ENCODE results near the gene FEM1B. TPM values are rescaled to one million over a fixed set of nuclear protein-coding genes. Genes with fewer than 3 reads are reported as not detected.

FEM1B gene
- total RNA-seq, 1 donor from 2014 or later = 49.4 TPM

- Mint-ChIP-seq H3K4me3 (no peak overlapping the region), H3K9me3 (no peaks in the 10 kb centered on the region), H3K4me1 (ENCODE audit: low read depth) (no peaks in the 10 kb centered on the region), H3K27me3 (ENCODE audit: insufficient read depth) (peaks cover 48% of the 10 kb centered on the region), H3K27ac (no peak overlapping the region), H3K36me3 (ENCODE audit: low read depth) (no peaks in the 10 kb centered on the region)
- no peak for DNase-seq (ENCODE audit: low spot score)
- intact Hi-C loops (cut with micrococcal nuclease) = no loop called here
Observed at GRCh38 chr15:68265081-68265480, 12.5 kb upstream of the FEM1B start.

GRCh38 chr15:68265674-68266073 lies 11.9 kb upstream of the FEM1B start:
- Mint-ChIP-seq H3K27me3 (ENCODE audit: insufficient read depth) (peaks cover 51% of the 10 kb centered on the region), H3K4me3 (no peak overlapping the region), H3K36me3 (ENCODE audit: low read depth) (no peaks in the 10 kb centered on the region), H3K4me1 (ENCODE audit: low read depth) (no peaks in the 10 kb centered on the region), H3K9me3 (no peaks in the 10 kb centered on the region), H3K27ac (no peak overlapping the region)
- no peak for DNase-seq (ENCODE audit: low spot score)
- intact Hi-C loops (cut with micrococcal nuclease) = no loop called here

- intact Hi-C loops (cut with micrococcal nuclease) = no loop called here
- peaks cover 6% of the 10 kb centered on the region for H3K4me1 Mint-ChIP-seq (ENCODE audit: low read depth)
- peaks cover 48% of the 10 kb centered on the region for H3K27me3 Mint-ChIP-seq (ENCODE audit: insufficient read depth)
- no peaks in the 10 kb centered on the region for H3K36me3 Mint-ChIP-seq (ENCODE audit: low read depth)
- DNase-seq (ENCODE audit: low spot score) = no peak
- no peaks in the 10 kb centered on the region for H3K9me3 Mint-ChIP-seq
- H3K27ac Mint-ChIP-seq = no peak overlapping the region
- H3K4me3 Mint-ChIP-seq = no peak overlapping the region
Observed at GRCh38 chr15:68268405-68268804, 9.1 kb upstream of the FEM1B start.

- H3K4me1 Mint-ChIP-seq (ENCODE audit: low read depth) = peaks cover 22% of the 10 kb centered on the region
- no peak overlapping the region for H3K4me3 Mint-ChIP-seq
- no peaks in the 10 kb centered on the region for H3K9me3 Mint-ChIP-seq
- intact Hi-C loops (cut with micrococcal nuclease) = no loop called here
- peaks cover 28% of the 10 kb centered on the region for H3K27me3 Mint-ChIP-seq (ENCODE audit: insufficient read depth)
- H3K36me3 Mint-ChIP-seq (ENCODE audit: low read depth) = no peaks in the 10 kb centered on the region
- H3K27ac Mint-ChIP-seq = no peak overlapping the region
- DNase-seq (ENCODE audit: low spot score) = no peak
Observed at GRCh38 chr15:68271854-68272471, 5.6 kb upstream of the FEM1B start.

- DNase-seq (ENCODE audit: low spot score) = no peak
- Mint-ChIP-seq H3K36me3 (ENCODE audit: low read depth) (no peaks in the 10 kb centered on the region), H3K27me3 (ENCODE audit: insufficient read depth) (peaks cover 24% of the 10 kb centered on the region), H3K27ac (no peak overlapping the region), H3K9me3 (no peaks in the 10 kb centered on the region), H3K4me3 (no peak overlapping the region), H3K4me1 (ENCODE audit: low read depth) (peaks cover 27% of the 10 kb centered on the region)
- intact Hi-C loops (cut with micrococcal nuclease) = no loop called here
Observed at GRCh38 chr15:68272721-68273271, 4.7 kb upstream of the FEM1B start.

GRCh38 chr15:68274201-68274848 lies 3.2 kb upstream of the FEM1B start:
- H3K9me3 Mint-ChIP-seq = no peaks in the 10 kb centered on the region
- H3K4me3 Mint-ChIP-seq = no peak overlapping the region
- no peak for DNase-seq (ENCODE audit: low spot score)
- peaks cover 36% of the 10 kb centered on the region for H3K4me1 Mint-ChIP-seq (ENCODE audit: low read depth)
- no peak overlapping the region for H3K27ac Mint-ChIP-seq
- H3K36me3 Mint-ChIP-seq (ENCODE audit: low read depth) = peaks cover 8% of the 10 kb centered on the region
- intact Hi-C loops (cut with micrococcal nuclease) = no loop called here
- H3K27me3 Mint-ChIP-seq (ENCODE audit: insufficient read depth) = peaks cover 13% of the 10 kb centered on the region

- peak overlapping the region; percentile 12 for H3K4me3 Mint-ChIP-seq
- H3K9me3 Mint-ChIP-seq = no peaks in the 10 kb centered on the region
- H3K36me3 Mint-ChIP-seq (ENCODE audit: low read depth) = peaks cover 16% of the 10 kb centered on the region
Observed at GRCh38 chr15:68275165-68275746, 2.3 kb upstream of the FEM1B start.

GRCh38 chr15:68276668-68277067 lies 877 bp upstream of the FEM1B start:
- peak overlapping the region; percentile 96 for H3K27ac Mint-ChIP-seq
- intact Hi-C loops (cut with micrococcal nuclease) = loop anchor here (1.0 kb wide), 3 partner anchors 47 to 545 kb away; partner anchors contain the start of genes CLN6 and PIAS1
- no peak for DNase-seq (ENCODE audit: low spot score)
- H3K9me3 Mint-ChIP-seq = no peaks in the 10 kb centered on the region
- H3K36me3 Mint-ChIP-seq (ENCODE audit: low read depth) = peaks cover 19% of the 10 kb centered on the region
- peaks cover 58% of the 10 kb centered on the region for H3K4me1 Mint-ChIP-seq (ENCODE audit: low read depth)
- H3K27me3 Mint-ChIP-seq (ENCODE audit: insufficient read depth) = peaks cover 3% of the 10 kb centered on the region
- H3K4me3 Mint-ChIP-seq = peak overlapping the region; percentile 100

More at GRCh38 chr15:68275165-68275746, 2.3 kb upstream of the FEM1B start:
- Mint-ChIP-seq H3K27ac (no peak overlapping the region), H3K27me3 (ENCODE audit: insufficient read depth) (peaks cover 11% of the 10 kb centered on the region), H3K4me1 (ENCODE audit: low read depth) (peaks cover 45% of the 10 kb centered on the region)
- intact Hi-C loops (cut with micrococcal nuclease) = no loop called here
- no peak for DNase-seq (ENCODE audit: low spot score)

GRCh38 chr15:68277131-68277602 lies 378 bp upstream of the FEM1B start:
- Mint-ChIP-seq H3K4me3 (peak overlapping the region; percentile 100), H3K4me1 (ENCODE audit: low read depth) (peaks cover 63% of the 10 kb centered on the region), H3K36me3 (ENCODE audit: low read depth) (peaks cover 22% of the 10 kb centered on the region), H3K27me3 (ENCODE audit: insufficient read depth) (no peaks in the 10 kb centered on the region), H3K9me3 (no peaks in the 10 kb centered on the region), H3K27ac (peak overlapping the region; percentile 96)
- DNase-seq (ENCODE audit: low spot score) = no peak
- intact Hi-C loops (cut with micrococcal nuclease) = loop anchor here (1.0 kb wide), 3 partner anchors 48 to 544 kb away; partner anchors contain the start of genes CLN6 and PIAS1

GRCh38 chr15:68278345-68278594 lies 725 bp downstream of the FEM1B start:
- intact Hi-C loops (cut with micrococcal nuclease) = loop anchor here (1.0 kb wide), 4 partner anchors 21 to 438 kb away; partner anchors contain the start of gene RNU6-1
- Mint-ChIP-seq H3K27me3 (ENCODE audit: insufficient read depth) (no peaks in the 10 kb centered on the region), H3K4me3 (peak overlapping the region; percentile 100), H3K4me1 (ENCODE audit: low read depth) (peaks cover 63% of the 10 kb centered on the region), H3K27ac (peak overlapping the region; percentile 97), H3K9me3 (no peaks in the 10 kb centered on the region), H3K36me3 (ENCODE audit: low read depth) (peaks cover 22% of the 10 kb centered on the region)
- DNase-seq (ENCODE audit: low spot score) = no peak

GRCh38 chr15:68278595-68279405 lies 1.3 kb downstream of the FEM1B start:
- intact Hi-C loops (cut with micrococcal nuclease) = loop anchor here (1.0 kb wide), 4 partner anchors 21 to 438 kb away; partner anchors contain the start of gene RNU6-1
- peak overlapping the region; percentile 97 for H3K27ac Mint-ChIP-seq
- DNase-seq (ENCODE audit: low spot score) = no peak
- peaks cover 22% of the 10 kb centered on the region for H3K36me3 Mint-ChIP-seq (ENCODE audit: low read depth)
- peaks cover 62% of the 10 kb centered on the region for H3K4me1 Mint-ChIP-seq (ENCODE audit: low read depth)
- H3K9me3 Mint-ChIP-seq = no peaks in the 10 kb centered on the region
- H3K4me3 Mint-ChIP-seq = peak overlapping the region; percentile 100
- H3K27me3 Mint-ChIP-seq (ENCODE audit: insufficient read depth) = no peaks in the 10 kb centered on the region

Measured in activated T-helper 1 cell treated with anti-CD3 and anti-CD28 coated beads, Interleukin-12 subunit alpha, Interleukin-12 subunit beta, Interleukin-2, Interleukin-4 antibody, amounts not matched to agents 30 ng/mL and 10 ng/mL and 1 ng/mL, durations not matched to agents 14 hours and 24 hours and 36 hours (primary cell).